HG03108 (cell line): ENCODE results near the gene PPP1R27.

Experiments
- ATAC-seq: cut with Tn5 transposase; IDR thresholded peaks from one replicate; pipeline ENCODE4 v1.9.1; 2021; ENCODE audit warnings: moderate library complexity; ENCODE audit not compliant: unreplicated experiment

The PPP1R27 gene

GRCh38 chr17:81834831-81835267 is at the start of gene PPP1R27:
PPP1R27 (minus strand) TSS chr17:81835050; CDS start chr17:81834953, 97 bp downstream.
- ATAC-seq = no peak

- ATAC-seq = no peak
Observed at GRCh38 chr17:81884520-81884919, 49.7 kb upstream of the PPP1R27 start.

GRCh38 chr17:81879121-81879520 is 44.3 kb upstream of the PPP1R27 start:
- no peak for ATAC-seq

GRCh38 chr17:81878294-81878693 is 43.4 kb upstream of the PPP1R27 start:
- no peak for ATAC-seq

- no peak for ATAC-seq
Observed at GRCh38 chr17:81877569-81877968, 42.7 kb upstream of the PPP1R27 start.

- ATAC-seq = no peak
Observed at GRCh38 chr17:81871387-81872230, 36.8 kb upstream of the PPP1R27 start.

GRCh38 chr17:81870981-81871386 is 36.1 kb upstream of the PPP1R27 start, which contains the start of gene ARHGDIA:
ARHGDIA (minus strand) TSS chr17:81871337; CDS start chr17:81869930, 1,407 bp downstream.
- no peak for ATAC-seq

- ATAC-seq = no peak
Observed at GRCh38 chr17:81870131-81870980, 35.5 kb upstream of the PPP1R27 start.

- no peak for ATAC-seq
Observed at GRCh38 chr17:81869221-81870130, 34.6 kb upstream of the PPP1R27 start.

- ATAC-seq = no peak
Observed at GRCh38 chr17:81868674-81869220, 33.9 kb upstream of the PPP1R27 start.

- ATAC-seq = no peak
Observed at GRCh38 chr17:81867991-81868673, 33.3 kb upstream of the PPP1R27 start.

- no peak for ATAC-seq
Observed at GRCh38 chr17:81867170-81867990, 32.5 kb upstream of the PPP1R27 start.

GRCh38 chr17:81866440-81867169 is 31.8 kb upstream of the PPP1R27 start:
- no peak for ATAC-seq

- no peak for ATAC-seq
Observed at GRCh38 chr17:81865733-81866439, 31.0 kb upstream of the PPP1R27 start.

- no peak for ATAC-seq
Observed at GRCh38 chr17:81865358-81865732, 30.5 kb upstream of the PPP1R27 start.

GRCh38 chr17:81863833-81864768 is 29.3 kb upstream of the PPP1R27 start:
- no peak for ATAC-seq
